Skeletal muscle satellite cell (primary cell): ENCODE results near the gene MUC2.

Source experiments
- H3K27me3 ChIP-seq: 2 replicates; pipeline ENCODE4 v1.7.0; 2013; ENCODE audit warnings: low read length; ENCODE audit not compliant: control insufficient read depth, insufficient read depth
- H3K36me3 ChIP-seq: 2 replicates; pipeline ENCODE4 v1.7.0; 2013; ENCODE audit warnings: mild to moderate bottlenecking, control low read depth, low read length; ENCODE audit not compliant: insufficient read depth
- H3K4me1 ChIP-seq: 2 replicates; pipeline ENCODE4 v1.7.0; 2013; ENCODE audit warnings: low read length; ENCODE audit not compliant: control insufficient read depth, insufficient read depth
- H3K4me2 ChIP-seq: 2 replicates; pipeline ENCODE4 v1.7.0; 2013; ENCODE audit warnings: mild to moderate bottlenecking, low read length
- H3K4me3 ChIP-seq: 2 replicates; pipeline ENCODE4 v1.7.0; 2013; ENCODE audit warnings: low read length
- H3K9ac ChIP-seq: 2 replicates; pipeline ENCODE4 v1.7.0; 2013; ENCODE audit warnings: mild to moderate bottlenecking, low read depth, low read length, moderate library complexity
- H3K9me3 ChIP-seq: replicated peaks from 2 replicates; pipeline ENCODE4 v1.7.0; 2013; ENCODE audit warnings: mild to moderate bottlenecking, control low read depth, low read length

MUC2 gene

GRCh38 chr11:1048375-1049070 lies 26.2 kb upstream of the MUC2 start:
- H3K27me3 ChIP-seq = peaks cover 37% of the 10 kb centered on the region
- H3K36me3 ChIP-seq = no peaks in the 10 kb centered on the region
- no peak overlapping the region for H3K4me3 ChIP-seq
- no peak overlapping the region for H3K4me2 ChIP-seq
- H3K9ac ChIP-seq = no peak overlapping the region
- H3K4me1 ChIP-seq = no peaks in the 10 kb centered on the region
- no peaks in the 10 kb centered on the region for H3K9me3 ChIP-seq

GRCh38 chr11:1049071-1049405 lies 25.6 kb upstream of the MUC2 start:
- no peaks in the 10 kb centered on the region for H3K36me3 ChIP-seq

GRCh38 chr11:1049431-1049891 lies 25.2 kb upstream of the MUC2 start:
- Histone ChIP-seq H3K27me3 (peaks cover 30% of the 10 kb centered on the region), H3K4me1 (peaks cover 6% of the 10 kb centered on the region), H3K4me2 (no peak overlapping the region), H3K9me3 (no peaks in the 10 kb centered on the region), H3K36me3 (no peaks in the 10 kb centered on the region), H3K4me3 (no peak overlapping the region), H3K9ac (no peak overlapping the region)

More at GRCh38 chr11:1049071-1049405, 25.6 kb upstream of the MUC2 start:
- H3K27me3 ChIP-seq = peaks cover 32% of the 10 kb centered on the region
- no peak overlapping the region for H3K4me3 ChIP-seq
- no peak overlapping the region for H3K9ac ChIP-seq
- H3K4me1 ChIP-seq = peaks cover 3% of the 10 kb centered on the region
- no peaks in the 10 kb centered on the region for H3K9me3 ChIP-seq
- no peak overlapping the region for H3K4me2 ChIP-seq

GRCh38 chr11:1049911-1050580 lies 24.6 kb upstream of the MUC2 start:
- H3K9me3 ChIP-seq = no peaks in the 10 kb centered on the region
- H3K9ac ChIP-seq = no peak overlapping the region
- peaks cover 6% of the 10 kb centered on the region for H3K4me1 ChIP-seq
- no peak overlapping the region for H3K4me2 ChIP-seq
- H3K4me3 ChIP-seq = no peak overlapping the region
- peaks cover 36% of the 10 kb centered on the region for H3K27me3 ChIP-seq
- H3K36me3 ChIP-seq = no peaks in the 10 kb centered on the region

GRCh38 chr11:1050581-1051355 lies 23.9 kb upstream of the MUC2 start:
- no peak overlapping the region for H3K4me2 ChIP-seq
- peaks cover 39% of the 10 kb centered on the region for H3K27me3 ChIP-seq
- no peaks in the 10 kb centered on the region for H3K36me3 ChIP-seq
- no peak overlapping the region for H3K4me3 ChIP-seq
- no peak overlapping the region for H3K9ac ChIP-seq
- H3K9me3 ChIP-seq = no peaks in the 10 kb centered on the region
- peaks cover 6% of the 10 kb centered on the region for H3K4me1 ChIP-seq

- Histone ChIP-seq H3K36me3 (no peaks in the 10 kb centered on the region), H3K4me3 (no peak overlapping the region), H3K9me3 (no peaks in the 10 kb centered on the region), H3K9ac (no peak overlapping the region), H3K4me1 (peaks cover 6% of the 10 kb centered on the region), H3K27me3 (peaks cover 43% of the 10 kb centered on the region), H3K4me2 (no peak overlapping the region)
Measured at GRCh38 chr11:1051356-1052132, 23.1 kb upstream of the MUC2 start.

- Histone ChIP-seq H3K27me3 (peaks cover 37% of the 10 kb centered on the region), H3K4me2 (no peak overlapping the region), H3K9ac (no peak overlapping the region), H3K4me3 (no peak overlapping the region), H3K4me1 (peaks cover 6% of the 10 kb centered on the region), H3K9me3 (no peaks in the 10 kb centered on the region), H3K36me3 (no peaks in the 10 kb centered on the region)
Measured at GRCh38 chr11:1052133-1053011, 22.3 kb upstream of the MUC2 start.

- Histone ChIP-seq H3K36me3 (no peaks in the 10 kb centered on the region), H3K4me3 (no peak overlapping the region), H3K4me2 (no peak overlapping the region), H3K27me3 (peaks cover 30% of the 10 kb centered on the region), H3K9ac (no peak overlapping the region), H3K4me1 (peaks cover 6% of the 10 kb centered on the region), H3K9me3 (no peaks in the 10 kb centered on the region)
Measured at GRCh38 chr11:1053121-1053901, 21.4 kb upstream of the MUC2 start.

GRCh38 chr11:1054143-1055108 lies 20.2 kb upstream of the MUC2 start:
- Histone ChIP-seq H3K4me3 (no peak overlapping the region), H3K4me2 (no peak overlapping the region), H3K27me3 (peaks cover 19% of the 10 kb centered on the region), H3K4me1 (peaks cover 6% of the 10 kb centered on the region), H3K36me3 (no peaks in the 10 kb centered on the region), H3K9me3 (no peaks in the 10 kb centered on the region), H3K9ac (no peak overlapping the region)
